ENCODE results near the gene CSK.

The CSK gene

DNA sequence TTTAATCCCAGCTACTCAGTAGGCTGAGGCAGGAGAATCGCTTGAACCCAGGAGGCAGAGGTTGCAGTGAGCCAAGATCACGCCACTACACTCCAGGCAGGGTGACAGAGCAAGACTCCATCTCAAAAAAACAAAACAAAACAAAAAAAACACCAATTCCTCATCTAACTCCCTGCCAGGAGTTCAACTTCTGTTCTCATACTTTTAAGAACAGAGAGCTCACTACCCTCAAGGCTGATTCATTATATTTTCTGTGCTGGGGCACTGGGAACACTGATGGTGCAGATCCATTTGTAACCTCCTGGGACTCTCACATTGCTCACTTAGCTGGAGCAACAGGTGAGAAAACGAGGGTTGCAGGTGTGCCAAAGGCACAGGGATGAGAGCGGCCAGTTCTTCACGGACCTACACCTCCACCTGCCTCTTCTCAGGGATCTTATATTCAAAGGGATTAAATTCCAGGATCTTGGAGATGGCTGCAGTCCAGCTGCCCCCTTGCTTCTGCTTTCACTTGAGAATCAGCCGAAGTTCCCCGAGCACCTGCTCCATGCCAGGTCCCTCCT is 12.3 kb upstream of the CSK start:
- intact Hi-C loops (cut with DNase I), result loop anchor here (5.0 kb wide), 2 partner anchors 68 to 397 kb away; no protein-coding TSS in a partner anchor
- DNase-seq, result peak in 2 of 10 donors; percentile 8 to 39

- intact Hi-C loops (cut with DNase I), result loop anchor here (5.0 kb wide), 1 partner anchor 67 kb away; no protein-coding TSS in a partner anchor
- DNase-seq, result peak in 2 of 10 donors; percentile 21 to 41
Measured at GRCh38 chr15:74770211-74770903, 11.5 kb upstream of the CSK start.

DNA sequence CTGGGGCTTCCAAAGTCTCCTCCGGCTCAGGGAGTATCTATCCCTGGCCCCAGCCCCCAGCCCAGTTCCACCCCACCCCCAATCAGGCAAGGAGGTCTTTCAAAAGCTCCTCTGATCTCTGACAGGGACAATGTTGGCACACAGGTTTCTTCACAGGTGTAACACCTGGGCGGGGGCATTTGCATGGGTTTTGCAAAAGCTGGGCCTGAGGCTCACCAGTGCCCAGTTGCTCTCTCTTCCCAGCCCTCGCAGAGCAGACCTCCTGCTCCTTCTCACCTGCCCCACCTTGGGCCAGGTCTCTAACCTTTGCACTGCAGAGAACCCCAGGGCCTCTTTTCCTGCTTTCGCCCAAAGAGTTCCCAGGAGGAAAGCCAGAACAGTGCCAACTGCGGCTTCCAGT is 8.6 kb upstream of the CSK start:
- no peak for DNase-seq
- intact Hi-C loops (cut with DNase I), result loop anchor here (5.0 kb wide), 1 partner anchor 64 kb away; no protein-coding TSS in a partner anchor

GRCh38 chr15:74773731-74774252 is 8.1 kb upstream of the CSK start:
- intact Hi-C loops (cut with DNase I), result loop anchor here (5.0 kb wide), 1 partner anchor 64 kb away; no protein-coding TSS in a partner anchor
- no peak for DNase-seq

- no peak for DNase-seq
- intact Hi-C loops (cut with DNase I), result no loop called here
Measured at GRCh38 chr15:74775132-74775562, 6.7 kb upstream of the CSK start.

DNA sequence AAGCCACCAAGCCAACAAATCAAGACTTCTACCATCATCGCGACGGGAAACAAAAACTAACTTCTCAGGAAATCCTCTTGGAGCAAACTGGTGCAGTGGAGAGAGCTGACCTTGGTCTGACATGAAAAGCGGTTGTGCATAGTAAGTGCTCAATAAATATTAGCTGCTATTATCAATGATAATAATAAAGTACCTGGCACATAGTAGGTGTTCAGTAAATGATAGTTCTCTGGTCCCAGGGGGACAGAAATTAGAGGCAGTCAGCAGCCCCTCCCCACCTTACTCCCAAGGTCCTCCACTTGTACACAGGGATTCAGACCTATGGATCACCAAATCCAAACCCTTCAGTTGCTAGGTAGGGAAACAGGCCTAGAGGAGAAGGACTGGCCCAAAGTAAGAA is 6.0 kb upstream of the CSK start:
- intact Hi-C loops (cut with DNase I), result no loop called here
- DNase-seq, result no peak

DNA sequence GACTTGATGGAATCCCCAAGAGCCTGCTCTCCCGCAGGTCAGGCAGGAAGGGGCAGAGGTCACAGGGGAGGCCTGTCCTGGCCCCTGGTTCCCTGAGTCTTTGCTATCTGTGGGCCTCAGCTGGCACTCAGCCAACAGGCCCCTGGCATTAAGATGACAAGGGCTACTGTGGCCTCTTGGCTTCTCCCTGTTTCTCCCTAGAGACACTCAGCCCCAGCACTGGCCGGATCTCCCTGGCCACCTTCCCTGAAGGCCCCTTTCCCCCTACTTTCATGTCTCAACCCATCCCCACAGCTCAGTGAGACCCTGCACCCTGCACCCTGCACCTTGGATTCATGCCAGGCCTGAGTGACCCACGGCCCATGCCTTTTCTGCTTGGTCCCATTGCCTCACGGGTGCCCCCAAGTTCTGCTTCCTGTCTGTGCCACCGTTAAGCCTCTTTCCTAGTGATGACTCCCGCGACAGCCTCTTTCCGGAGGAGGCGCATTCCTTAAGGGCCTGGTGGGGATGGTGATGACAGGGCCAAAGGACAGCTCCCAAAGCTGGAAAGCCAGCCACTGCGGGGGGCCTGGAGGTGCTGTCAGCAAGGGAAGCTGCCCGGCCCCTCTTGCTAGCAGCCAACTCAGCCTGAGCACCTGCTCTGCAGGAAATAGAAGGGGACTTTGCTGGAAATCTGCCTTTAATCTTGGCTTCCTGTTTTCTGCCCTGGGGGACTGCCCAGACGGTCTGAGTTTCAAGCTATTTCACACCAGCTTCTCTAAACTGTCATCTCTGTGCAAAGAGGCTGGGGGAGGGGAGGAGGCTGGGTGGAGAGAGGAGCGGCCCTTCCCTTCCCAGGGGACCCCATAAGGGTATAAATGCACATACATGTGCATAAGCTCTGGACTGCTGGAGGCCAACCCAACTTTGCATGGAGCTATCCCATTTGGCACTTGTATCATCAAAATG is 4.8 kb upstream of the CSK start:
- intact Hi-C loops (cut with DNase I), result no loop called here
- no peak for DNase-seq

DNA sequence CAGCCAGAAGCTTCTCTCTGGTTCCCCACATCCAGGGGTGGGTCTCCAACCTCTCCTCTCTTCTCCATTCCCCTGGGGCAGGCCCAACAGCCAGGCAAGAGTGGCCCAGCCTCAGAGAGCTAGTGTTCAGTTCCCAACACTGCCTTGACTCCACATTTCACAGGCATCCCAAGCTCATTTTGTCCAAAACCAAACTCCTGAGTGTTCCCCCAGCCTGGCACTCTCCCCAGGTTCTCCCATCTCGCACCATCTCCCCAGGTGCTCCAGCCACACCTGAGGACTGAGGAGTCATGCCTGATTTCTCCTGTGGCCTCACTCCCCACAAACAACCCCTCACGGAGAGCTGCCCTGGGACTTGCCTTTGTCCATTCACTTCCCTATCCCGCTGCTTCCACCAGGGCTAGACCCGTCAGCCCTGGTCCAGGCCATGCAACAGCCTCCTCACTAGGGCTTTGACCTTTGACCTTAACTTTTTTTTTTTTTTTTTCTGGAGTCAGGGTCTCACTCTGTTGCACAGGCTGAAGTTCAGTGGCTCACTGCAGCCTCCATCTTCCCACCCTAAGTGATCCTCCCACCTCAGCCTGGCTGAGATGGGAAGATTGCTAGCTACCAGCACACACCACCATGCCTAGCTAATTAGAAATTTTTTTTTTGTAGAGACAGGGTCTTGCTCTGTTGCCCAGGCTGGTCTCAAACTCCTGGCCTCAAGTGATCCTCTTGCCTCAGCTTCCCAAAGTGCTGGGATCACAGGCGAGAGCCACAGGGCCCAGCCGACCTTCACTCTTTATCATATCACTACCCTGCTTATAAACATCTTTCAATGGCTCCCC is 3.9 kb upstream of the CSK start:
- no peak for DNase-seq
- intact Hi-C loops (cut with DNase I), result no loop called here

- intact Hi-C loops (cut with DNase I), result no loop called here
- no peak for DNase-seq
Measured at GRCh38 chr15:74778599-74778970, 3.3 kb upstream of the CSK start.

DNA sequence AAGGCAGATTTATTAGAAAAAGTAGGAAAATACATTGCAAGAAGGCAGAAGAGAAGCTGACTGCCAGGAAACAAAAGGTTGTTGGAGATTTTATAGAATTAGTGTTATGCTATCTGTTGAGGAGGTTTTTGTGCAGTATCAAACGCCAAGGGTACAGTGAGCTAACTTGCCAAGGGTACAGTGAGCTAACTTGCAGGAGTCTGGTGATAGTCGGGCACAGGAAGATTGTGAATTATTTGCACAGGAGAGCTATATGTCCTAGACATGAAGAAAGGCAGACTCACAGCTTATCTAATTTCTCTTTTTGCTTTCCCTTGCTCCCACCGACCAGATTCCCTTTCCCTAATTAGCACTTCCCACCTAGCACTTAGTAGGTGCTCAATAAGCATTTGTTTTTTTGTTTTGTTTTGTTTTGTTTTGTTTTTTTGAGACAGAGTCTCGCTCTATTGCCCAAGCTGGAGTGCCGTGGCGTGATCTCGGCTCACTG is 2.7 kb upstream of the CSK start:
- intact Hi-C loops (cut with DNase I), result no loop called here
- no peak for DNase-seq

GRCh38 chr15:74780523-74781430 is 1.1 kb upstream of the CSK start:
- DNase-seq, result no peak
- intact Hi-C loops (cut with DNase I), result loop anchor here (5.0 kb wide), 2 partner anchors 62 to 122 kb away; partner anchors contain the start of gene ULK3

GRCh38 chr15:74782259-74783071 is 585 bp downstream of the CSK start:
- no peak for DNase-seq

GRCh38 chr15:74783072-74783807 is 1.4 kb downstream of the CSK start:
- intact Hi-C loops (cut with DNase I), result loop anchor here (5.0 kb wide), 2 partner anchors 59 to 119 kb away; partner anchors contain the start of gene ULK3
- no peak for DNase-seq

More at GRCh38 chr15:74782259-74783071, 585 bp downstream of the CSK start:
- intact Hi-C loops (cut with DNase I), result loop anchor here (5.0 kb wide), 2 partner anchors 60 to 120 kb away; partner anchors contain the start of gene ULK3

DNA sequence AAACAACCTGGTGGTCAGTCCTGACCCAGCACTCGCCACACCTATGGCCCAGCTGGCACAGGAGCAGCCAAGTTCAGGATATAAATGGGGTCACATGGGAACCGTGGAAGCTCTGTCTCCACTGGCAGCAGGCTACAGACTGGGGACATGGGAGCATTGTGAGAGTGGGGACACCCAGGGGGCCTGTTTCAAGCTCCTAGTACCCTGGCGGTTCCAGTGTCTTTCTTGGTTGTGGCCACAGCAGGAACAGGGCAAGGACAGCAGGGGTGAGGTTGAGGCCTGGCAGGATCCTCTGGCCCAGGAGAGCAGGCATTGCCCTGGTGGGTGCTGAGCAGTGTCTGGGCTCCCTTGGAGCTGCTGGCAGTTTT is 1.9 kb downstream of the CSK start:
- no peak for DNase-seq
- intact Hi-C loops (cut with DNase I), result loop anchor here (5.0 kb wide), 2 partner anchors 59 to 119 kb away; partner anchors contain the start of gene ULK3

DNA sequence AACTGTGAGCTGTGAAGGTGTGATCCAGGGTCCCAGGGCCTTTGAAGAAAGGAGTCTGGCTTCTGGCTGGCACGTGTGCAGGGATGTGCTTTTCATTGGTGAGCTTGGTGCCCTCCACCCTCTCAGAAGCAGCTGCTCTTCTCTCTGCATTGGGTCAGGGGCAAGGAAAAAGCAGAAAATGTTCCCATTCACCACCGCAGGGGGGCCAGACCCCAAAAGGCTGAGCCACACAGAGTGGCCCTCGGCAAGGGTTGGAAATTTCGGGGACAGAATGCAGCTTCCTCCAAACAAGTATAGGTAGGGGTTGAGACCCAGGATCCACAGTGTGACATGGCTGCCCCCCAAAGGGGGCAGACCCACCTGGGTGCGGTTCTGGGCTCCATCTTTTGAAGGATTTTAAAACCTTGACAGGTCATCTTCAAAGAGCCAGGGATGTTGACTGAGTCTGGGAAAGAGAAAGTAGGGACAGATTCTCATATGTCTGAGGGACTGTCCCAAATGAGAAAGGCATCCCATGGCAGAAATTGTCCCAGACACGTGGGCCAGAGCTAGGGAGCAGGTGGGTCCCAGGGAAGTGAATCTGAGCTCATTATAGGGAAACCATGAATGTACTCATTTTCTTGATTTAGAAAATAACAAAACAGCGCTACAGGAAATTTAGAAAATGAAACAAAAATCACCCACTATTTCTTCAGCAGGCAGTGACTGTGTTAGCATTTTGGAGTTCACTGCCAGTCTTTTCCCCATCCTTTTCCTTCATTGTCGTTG is 2.7 kb downstream of the CSK start:
- intact Hi-C loops (cut with DNase I), result loop anchor here (5.0 kb wide), 2 partner anchors 58 to 118 kb away; partner anchors contain the start of gene ULK3

More for the DNA sequence above, 2.7 kb downstream of the CSK start:
- no peak for DNase-seq

Data from posterior cingulate gyrus (tissue), 11 donors.